ENCODE measurements around the gene PTGIS.

Gene PTGIS

DNA sequence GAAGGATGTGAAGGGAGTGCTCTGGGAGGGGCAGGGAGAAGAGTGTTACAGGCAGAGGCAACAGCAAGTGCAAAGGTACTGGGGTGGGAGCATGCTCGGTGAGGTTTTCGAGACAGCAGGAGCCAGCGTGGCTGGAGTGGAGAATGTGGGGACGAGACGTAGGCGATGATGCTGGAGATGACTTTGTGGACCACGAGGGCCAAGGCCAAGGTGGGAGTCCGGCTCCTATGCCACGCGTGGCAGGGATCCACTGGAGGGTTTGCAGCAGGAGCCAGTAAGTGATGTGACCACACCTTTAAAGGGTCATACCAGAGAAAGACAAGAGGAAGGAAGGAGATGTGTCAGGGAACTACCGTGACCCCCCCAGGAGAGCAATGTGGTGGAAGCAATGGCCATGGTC, 7.3 kb downstream of the PTGIS start:
- TF ChIP-seq, protein P1, sequence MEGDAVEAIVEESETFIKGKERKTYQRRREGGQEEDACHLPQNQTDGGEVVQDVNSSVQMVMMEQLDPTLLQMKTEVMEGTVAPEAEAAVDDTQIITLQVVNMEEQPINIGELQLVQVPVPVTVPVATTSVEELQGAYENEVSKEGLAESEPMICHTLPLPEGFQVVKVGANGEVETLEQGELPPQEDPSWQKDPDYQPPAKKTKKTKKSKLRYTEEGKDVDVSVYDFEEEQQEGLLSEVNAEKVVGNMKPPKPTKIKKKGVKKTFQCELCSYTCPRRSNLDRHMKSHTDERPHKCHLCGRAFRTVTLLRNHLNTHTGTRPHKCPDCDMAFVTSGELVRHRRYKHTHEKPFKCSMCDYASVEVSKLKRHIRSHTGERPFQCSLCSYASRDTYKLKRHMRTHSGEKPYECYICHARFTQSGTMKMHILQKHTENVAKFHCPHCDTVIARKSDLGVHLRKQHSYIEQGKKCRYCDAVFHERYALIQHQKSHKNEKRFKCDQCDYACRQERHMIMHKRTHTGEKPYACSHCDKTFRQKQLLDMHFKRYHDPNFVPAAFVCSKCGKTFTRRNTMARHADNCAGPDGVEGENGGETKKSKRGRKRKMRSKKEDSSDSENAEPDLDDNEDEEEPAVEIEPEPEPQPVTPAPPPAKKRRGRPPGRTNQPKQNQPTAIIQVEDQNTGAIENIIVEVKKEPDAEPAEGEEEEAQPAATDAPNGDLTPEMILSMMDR (conservative IDR thresholded peaks at IDR 0.05; ENCODE audit: low read depth, low read length): no peak
- no peak for DNase-seq (ENCODE audit: low read depth)
- H3K4me3 ChIP-seq (ENCODE audit: low read depth, low read length): no peak overlapping the region

DNA sequence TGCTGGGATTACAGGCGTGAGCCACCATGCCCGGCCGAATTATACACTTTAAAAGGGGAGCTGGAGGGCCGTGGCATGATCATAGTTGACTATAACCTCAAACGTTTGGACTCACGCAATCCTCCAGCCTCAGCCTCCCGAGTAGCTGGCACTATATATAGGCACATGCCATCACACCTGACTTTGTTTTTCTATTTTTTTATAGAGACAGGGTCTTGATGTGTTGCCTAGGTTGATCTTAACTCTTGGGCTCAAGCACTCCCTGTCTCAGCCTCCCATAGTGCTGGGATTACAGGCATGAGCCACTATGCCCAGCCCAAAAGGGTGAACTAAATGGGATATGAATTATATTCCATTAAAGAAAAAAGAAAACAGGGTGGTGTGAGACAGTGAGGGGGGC, 7.8 kb downstream of the PTGIS start:
- DNase-seq (ENCODE audit: low read depth): no peak
- H3K4me3 ChIP-seq (ENCODE audit: low read depth, low read length): no peak overlapping the region
- TF ChIP-seq, protein P1 (conservative IDR thresholded peaks at IDR 0.05; ENCODE audit: low read depth, low read length): no peak

DNA sequence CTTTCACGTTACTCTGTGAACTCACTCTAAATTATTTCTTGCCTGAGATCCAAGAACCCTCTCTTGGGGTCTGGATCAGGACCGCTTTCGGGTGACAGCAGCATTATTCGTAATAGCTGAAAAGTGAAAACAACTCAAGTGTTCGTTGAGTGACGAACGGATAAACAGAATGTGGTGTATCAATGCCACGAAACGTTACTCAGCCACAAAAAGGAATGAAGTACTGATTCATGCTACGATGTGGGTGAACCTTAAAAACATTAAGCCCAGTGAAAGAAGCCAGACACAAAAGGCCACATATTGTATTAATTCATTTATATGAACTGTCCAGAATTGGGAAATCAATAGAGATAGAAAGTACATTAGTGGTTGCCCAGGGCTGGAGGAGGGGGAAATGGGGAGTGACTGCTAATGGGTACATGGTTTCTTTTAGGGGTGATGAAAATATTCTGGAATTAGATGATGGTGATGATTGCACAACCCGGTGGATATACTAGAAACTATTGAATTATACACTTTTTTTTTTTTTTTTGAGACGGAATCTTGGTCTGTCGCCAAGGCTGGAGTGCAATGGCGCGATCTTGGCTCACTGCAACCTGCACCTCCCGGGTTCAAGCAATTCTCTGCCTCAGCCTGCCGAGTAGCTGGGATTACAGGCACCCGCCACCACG, 8.4 kb downstream of the PTGIS start:
- H3K4me3 ChIP-seq (ENCODE audit: low read depth, low read length): no peak overlapping the region
- DNase-seq (ENCODE audit: low read depth): no peak
- TF ChIP-seq, protein P1 (conservative IDR thresholded peaks at IDR 0.05; ENCODE audit: low read depth, low read length): no peak

DNA sequence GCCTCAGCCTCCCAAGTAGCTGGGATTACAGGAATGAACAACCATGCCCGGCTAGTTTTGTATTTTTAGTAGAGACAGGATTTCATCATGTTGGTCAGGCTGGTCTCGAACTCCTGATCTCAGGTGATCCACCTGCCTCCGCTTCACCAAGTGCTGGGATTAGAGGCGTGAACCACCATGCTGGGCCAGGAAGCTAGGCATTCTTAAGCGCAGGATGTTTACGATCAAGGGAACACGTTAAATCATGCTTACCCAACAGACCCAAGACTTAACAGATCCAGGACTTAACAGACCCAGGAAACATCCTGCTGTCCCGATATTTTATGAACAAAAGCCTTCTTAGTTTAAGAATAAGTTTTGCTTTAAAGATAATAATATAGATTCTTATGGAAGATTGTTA, 9.1 kb downstream of the PTGIS start:
- no peak overlapping the region for H3K4me3 ChIP-seq (ENCODE audit: low read depth, low read length)
- TF ChIP-seq, protein P1 (conservative IDR thresholded peaks at IDR 0.05; ENCODE audit: low read depth, low read length): no peak
- no peak for DNase-seq (ENCODE audit: low read depth)

DNA sequence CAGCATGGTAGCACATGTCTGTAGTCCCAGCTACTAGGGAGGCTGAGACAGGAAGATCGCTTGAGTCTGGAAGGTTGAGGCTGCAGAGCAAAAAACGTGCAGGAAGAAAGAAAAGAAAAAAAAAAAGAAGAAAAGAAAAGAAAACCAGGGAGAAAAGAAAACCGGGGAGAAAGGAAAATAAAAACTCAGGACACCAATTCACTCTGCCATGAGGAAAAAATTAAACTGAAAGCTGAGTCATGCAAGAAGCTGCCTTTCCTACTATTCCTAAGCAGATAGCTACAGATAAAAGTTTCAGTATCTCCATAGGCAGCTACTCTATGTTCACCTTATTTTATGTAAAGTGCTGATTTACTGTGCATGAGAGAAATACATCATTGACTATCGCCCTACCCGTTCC, 10.5 kb downstream of the PTGIS start:
- no peak overlapping the region for H3K4me3 ChIP-seq (ENCODE audit: low read depth, low read length)
- TF ChIP-seq, protein P1 (conservative IDR thresholded peaks at IDR 0.05; ENCODE audit: low read depth, low read length): no peak
- no peak for DNase-seq (ENCODE audit: low read depth)

DNA sequence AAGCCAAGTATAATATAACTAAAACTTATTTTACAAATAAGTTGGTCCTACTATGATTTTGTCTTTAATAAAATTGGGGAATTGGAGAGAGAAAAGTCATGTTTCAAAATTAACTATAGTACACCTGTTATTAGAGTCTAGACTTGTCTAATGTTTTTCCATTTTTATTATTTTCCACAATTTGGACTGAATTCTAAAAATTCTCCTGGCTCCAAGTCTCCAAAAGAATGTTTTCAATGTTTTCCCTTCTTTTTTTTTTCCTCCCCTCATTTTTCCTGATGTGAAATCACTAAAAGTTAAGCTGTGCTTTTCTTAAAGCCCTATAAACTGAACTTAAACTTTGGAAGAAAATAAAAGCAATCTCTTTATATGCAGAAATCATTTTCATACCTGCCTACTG, 11.3 kb downstream of the PTGIS start:
- H3K4me3 ChIP-seq (ENCODE audit: low read depth, low read length): no peak overlapping the region
- no peak for DNase-seq (ENCODE audit: low read depth)
- TF ChIP-seq, protein P1 (conservative IDR thresholded peaks at IDR 0.05; ENCODE audit: low read depth, low read length): no peak

DNA sequence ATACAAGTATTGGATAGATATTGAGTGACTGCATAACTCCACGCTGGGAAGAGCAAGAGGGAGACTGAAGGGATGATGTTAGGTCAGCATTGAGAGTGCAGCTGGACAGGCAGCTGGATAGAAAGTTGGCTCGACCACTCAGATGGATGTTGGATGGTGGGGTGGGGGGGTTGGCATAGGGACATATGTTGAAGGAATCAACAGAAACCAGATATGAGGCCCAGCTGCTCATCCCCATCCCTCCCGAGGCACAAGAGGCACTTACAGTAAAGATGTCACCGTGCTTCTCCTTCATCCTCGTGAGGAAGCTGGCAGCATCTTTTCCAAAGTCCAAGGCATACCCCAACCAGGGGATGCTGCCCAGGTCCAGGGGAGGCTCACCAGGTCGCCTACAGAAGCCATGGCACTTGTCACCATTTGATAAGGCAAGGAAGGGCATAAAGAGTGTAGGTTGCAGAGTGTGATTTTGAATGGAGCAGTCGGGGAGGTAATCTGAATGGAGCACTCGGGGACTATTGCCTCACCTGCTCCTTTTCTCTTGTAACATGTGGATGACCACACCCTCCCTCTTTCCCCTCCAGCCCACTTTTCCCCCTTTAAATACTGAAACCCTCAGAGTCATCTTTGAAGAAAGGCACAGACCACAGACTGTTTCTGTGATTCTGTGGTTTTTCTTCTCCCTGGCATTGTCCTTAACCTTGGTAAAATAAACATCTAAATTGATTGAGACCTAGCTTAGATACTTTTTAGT, 18.0 kb downstream of the PTGIS start:
- TF ChIP-seq, protein P1 (conservative IDR thresholded peaks at IDR 0.05; ENCODE audit: low read depth, low read length): no peak
- no peak for DNase-seq (ENCODE audit: low read depth)
- no peak overlapping the region for H3K4me3 ChIP-seq (ENCODE audit: low read depth, low read length)

All from choroid plexus epithelial cell (primary cell).